ENCODE results near the gene ZFYVE16. TPM values are rescaled to one million over a fixed set of nuclear protein-coding genes. Genes with fewer than 3 reads are reported as not detected.
"Not testable (repeated sequence)": the region's sequence is repeated elsewhere in the genome, so short reads cannot be mapped to it uniquely, and the experiment has no call there.

Gene ZFYVE16
- total RNA-seq, 2 donors from 2014 or later, result 27.8 to 34.5 TPM

- peak within 1 kb of the TSS; percentile 77 to 80 for H3K27ac ChIP-seq
- peaks cover 0 to 3% of the 10 kb centered on the region in 2 donors for H3K9me3 ChIP-seq
- peak within 1 kb of the TSS; percentile 72 to 83 for H3K4me3 ChIP-seq
- peaks cover 0 to 8% of the 10 kb centered on the region in 2 donors for H3K4me1 ChIP-seq
- no peaks in the 10 kb centered on the region for H3K36me3 ChIP-seq
- no peaks in the 10 kb centered on the region for H3K27me3 ChIP-seq
- DNase-seq (ENCODE audit: low spot score), result peak; percentile 68
- TF ChIP-seq CTCF (IDR thresholded peaks at IDR 0.05), result peak in 1 of 2 donors; percentile 44
Observed at GRCh38 chr5:80487829-80488721, 80.2 kb downstream of the ZFYVE16 start, which contains the start of gene FAM151B. Gene FAM151B (plus strand): TSS chr5:80488100. CDS start chr5:80488124, 24 bp downstream.

- H3K36me3 ChIP-seq, result no peaks in the 10 kb centered on the region
- H3K9me3 ChIP-seq, result no peaks in the 10 kb centered on the region
- no peak overlapping the region for H3K4me3 ChIP-seq
- no peaks in the 10 kb centered on the region for H3K27me3 ChIP-seq
- DNase-seq (ENCODE audit: low spot score), result no peak
- no peak for TF ChIP-seq CTCF (IDR thresholded peaks at IDR 0.05)
- H3K4me1 ChIP-seq, result peaks cover 0 to 8% of the 10 kb centered on the region in 2 donors
- no peak overlapping the region for H3K27ac ChIP-seq
Observed at GRCh38 chr5:80491296-80491695, 83.4 kb downstream of the ZFYVE16 start.

GRCh38 chr5:80492741-80493140 is 84.9 kb downstream of the ZFYVE16 start:
- no peak overlapping the region for H3K27ac ChIP-seq
- H3K9me3 ChIP-seq, result no peaks in the 10 kb centered on the region
- no peak for TF ChIP-seq CTCF (IDR thresholded peaks at IDR 0.05)
- H3K36me3 ChIP-seq, result no peaks in the 10 kb centered on the region
- H3K27me3 ChIP-seq, result no peaks in the 10 kb centered on the region
- no peak overlapping the region for H3K4me3 ChIP-seq
- no peak for DNase-seq (ENCODE audit: low spot score)
- peaks cover 0 to 4% of the 10 kb centered on the region in 2 donors for H3K4me1 ChIP-seq

- H3K9me3 ChIP-seq; H3K4me3 ChIP-seq; H3K4me1 ChIP-seq; H3K27ac ChIP-seq; DNase-seq (ENCODE audit: low spot score); H3K27me3 ChIP-seq; H3K36me3 ChIP-seq: not testable (repeated sequence)
Observed at GRCh38 chr5:80493443-80493842, 85.6 kb downstream of the ZFYVE16 start.

- H3K4me1 ChIP-seq, result no peaks in the 10 kb centered on the region
- H3K9me3 ChIP-seq, result no peaks in the 10 kb centered on the region
- no peak overlapping the region for H3K27ac ChIP-seq
- no peaks in the 10 kb centered on the region for H3K27me3 ChIP-seq
- no peak overlapping the region for H3K4me3 ChIP-seq
- no peak for DNase-seq (ENCODE audit: low spot score)
- no peak for TF ChIP-seq CTCF (IDR thresholded peaks at IDR 0.05)
- no peaks in the 10 kb centered on the region for H3K36me3 ChIP-seq
Observed at GRCh38 chr5:80495891-80496290, 88.0 kb downstream of the ZFYVE16 start.

- H3K4me1 ChIP-seq, result no peaks in the 10 kb centered on the region
- no peak for DNase-seq (ENCODE audit: low spot score)
- no peak for TF ChIP-seq CTCF (IDR thresholded peaks at IDR 0.05)
- no peaks in the 10 kb centered on the region for H3K9me3 ChIP-seq
- H3K4me3 ChIP-seq, result no peak overlapping the region
- H3K27ac ChIP-seq, result no peak overlapping the region
- H3K36me3 ChIP-seq, result no peaks in the 10 kb centered on the region
- no peaks in the 10 kb centered on the region for H3K27me3 ChIP-seq
Observed at GRCh38 chr5:80502800-80503199, 94.9 kb downstream of the ZFYVE16 start.

Data from right atrium auricular region (tissue), 2 donors.